Measurements from ENCODE around the gene PDK2.

PDK2 gene

GRCh38 chr17:50047488-50048126 is 47.5 kb upstream of the PDK2 start:
- Histone ChIP-seq H3K27ac (no peak overlapping the region), H3K4me3 (IDR thresholded peaks at IDR 0.05; ENCODE audit: insufficient read depth, low read depth, low read length) (no peak overlapping the region), H3K4me1 (ENCODE audit: low read depth, poor library complexity, severe bottlenecking) (peaks cover 8% of the 10 kb centered on the region), H3K9ac (no peak overlapping the region), H3K79me2 (ENCODE audit: insufficient read depth, low read depth) (no peaks in the 10 kb centered on the region), H2AFZ (ENCODE audit: low read depth) (no peak overlapping the region), H4K20me1 (ENCODE audit: insufficient read depth) (no peaks in the 10 kb centered on the region), H3K4me2 (no peak overlapping the region), H3K36me3 (ENCODE audit: insufficient read depth) (no peaks in the 10 kb centered on the region), H3K27me3 (ENCODE audit: insufficient read depth, low read depth) (peaks cover 20% of the 10 kb centered on the region; the same call in 1 of the 2 replicates)
- TF ChIP-seq, protein P1, sequence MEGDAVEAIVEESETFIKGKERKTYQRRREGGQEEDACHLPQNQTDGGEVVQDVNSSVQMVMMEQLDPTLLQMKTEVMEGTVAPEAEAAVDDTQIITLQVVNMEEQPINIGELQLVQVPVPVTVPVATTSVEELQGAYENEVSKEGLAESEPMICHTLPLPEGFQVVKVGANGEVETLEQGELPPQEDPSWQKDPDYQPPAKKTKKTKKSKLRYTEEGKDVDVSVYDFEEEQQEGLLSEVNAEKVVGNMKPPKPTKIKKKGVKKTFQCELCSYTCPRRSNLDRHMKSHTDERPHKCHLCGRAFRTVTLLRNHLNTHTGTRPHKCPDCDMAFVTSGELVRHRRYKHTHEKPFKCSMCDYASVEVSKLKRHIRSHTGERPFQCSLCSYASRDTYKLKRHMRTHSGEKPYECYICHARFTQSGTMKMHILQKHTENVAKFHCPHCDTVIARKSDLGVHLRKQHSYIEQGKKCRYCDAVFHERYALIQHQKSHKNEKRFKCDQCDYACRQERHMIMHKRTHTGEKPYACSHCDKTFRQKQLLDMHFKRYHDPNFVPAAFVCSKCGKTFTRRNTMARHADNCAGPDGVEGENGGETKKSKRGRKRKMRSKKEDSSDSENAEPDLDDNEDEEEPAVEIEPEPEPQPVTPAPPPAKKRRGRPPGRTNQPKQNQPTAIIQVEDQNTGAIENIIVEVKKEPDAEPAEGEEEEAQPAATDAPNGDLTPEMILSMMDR (conservative IDR thresholded peaks at IDR 0.05; ENCODE audit: low read depth, low read length), result no peak

DNA sequence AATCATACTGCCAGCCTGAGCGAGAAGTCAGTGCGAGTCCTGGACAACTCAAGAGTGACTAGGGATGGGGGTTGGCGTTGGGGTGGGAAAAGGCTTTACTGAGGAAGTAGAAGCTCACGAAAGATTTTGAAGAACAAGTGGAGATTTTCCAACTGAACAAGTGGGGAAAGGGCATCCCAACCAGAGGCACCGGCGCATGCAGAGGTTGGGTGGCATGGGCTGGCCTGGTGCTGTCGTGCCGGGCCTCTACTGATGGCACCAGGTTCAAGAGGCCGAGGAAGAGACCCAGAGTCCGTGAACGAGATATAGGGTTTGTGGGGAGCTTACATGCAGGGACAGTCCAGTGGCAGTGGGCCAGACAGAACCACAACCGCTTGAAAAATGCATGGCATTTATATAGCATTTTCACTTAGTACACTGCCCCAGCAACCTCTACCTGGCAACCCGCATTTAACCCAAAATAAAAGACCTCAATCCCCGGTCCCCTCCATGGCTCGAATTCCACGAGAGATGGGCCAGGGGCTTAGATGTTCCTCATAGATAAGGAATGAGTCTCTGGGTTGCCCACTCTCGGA is 46.9 kb upstream of the PDK2 start:
- Histone ChIP-seq H3K27me3 (ENCODE audit: insufficient read depth, low read depth) (peaks cover 20% of the 10 kb centered on the region; the same call in 1 of the 2 replicates), H3K9ac (no peak overlapping the region), H3K4me1 (ENCODE audit: low read depth, poor library complexity, severe bottlenecking) (peaks cover 8% of the 10 kb centered on the region), H3K4me3 (IDR thresholded peaks at IDR 0.05; ENCODE audit: insufficient read depth, low read depth, low read length) (no peak overlapping the region), H2AFZ (ENCODE audit: low read depth) (no peak overlapping the region), H4K20me1 (ENCODE audit: insufficient read depth) (no peaks in the 10 kb centered on the region), H3K27ac (no peak overlapping the region), H3K36me3 (ENCODE audit: insufficient read depth) (no peaks in the 10 kb centered on the region), H3K4me2 (no peak overlapping the region), H3K79me2 (ENCODE audit: insufficient read depth, low read depth) (no peaks in the 10 kb centered on the region)
- TF ChIP-seq, protein P1 (conservative IDR thresholded peaks at IDR 0.05; ENCODE audit: low read depth, low read length), result no peak

- Histone ChIP-seq H3K4me3 (IDR thresholded peaks at IDR 0.05; ENCODE audit: insufficient read depth, low read depth, low read length) (no peak overlapping the region), H2AFZ (ENCODE audit: low read depth) (no peak overlapping the region), H3K9ac (no peak overlapping the region), H3K27ac (no peak overlapping the region), H3K4me2 (no peak overlapping the region), H3K79me2 (ENCODE audit: insufficient read depth, low read depth) (no peaks in the 10 kb centered on the region), H3K4me1 (ENCODE audit: low read depth, poor library complexity, severe bottlenecking) (peaks cover 8% of the 10 kb centered on the region), H3K27me3 (ENCODE audit: insufficient read depth, low read depth) (peaks cover 23% of the 10 kb centered on the region; the same call in 1 of the 2 replicates), H4K20me1 (ENCODE audit: insufficient read depth) (no peaks in the 10 kb centered on the region), H3K36me3 (ENCODE audit: insufficient read depth) (no peaks in the 10 kb centered on the region)
- TF ChIP-seq, protein P1 (conservative IDR thresholded peaks at IDR 0.05; ENCODE audit: low read depth, low read length), result no peak
Observed at GRCh38 chr17:50048988-50049387, 46.2 kb upstream of the PDK2 start.

- Histone ChIP-seq H4K20me1 (ENCODE audit: insufficient read depth) (no peaks in the 10 kb centered on the region), H3K4me2 (no peak overlapping the region), H3K4me3 (IDR thresholded peaks at IDR 0.05; ENCODE audit: insufficient read depth, low read depth, low read length) (no peak overlapping the region), H3K36me3 (ENCODE audit: insufficient read depth) (no peaks in the 10 kb centered on the region), H2AFZ (ENCODE audit: low read depth) (no peak overlapping the region), H3K4me1 (ENCODE audit: low read depth, poor library complexity, severe bottlenecking) (peaks cover 10% of the 10 kb centered on the region), H3K9ac (no peak overlapping the region), H3K27me3 (ENCODE audit: insufficient read depth, low read depth) (peaks cover 24% of the 10 kb centered on the region; the same call in 1 of the 2 replicates), H3K79me2 (ENCODE audit: insufficient read depth, low read depth) (no peaks in the 10 kb centered on the region), H3K27ac (no peak overlapping the region)
- TF ChIP-seq, protein P1 (conservative IDR thresholded peaks at IDR 0.05; ENCODE audit: low read depth, low read length), result no peak
Observed at GRCh38 chr17:50049636-50050035, 45.5 kb upstream of the PDK2 start.
